ENCODE data around the gene SENP5. TPM values are rescaled to one million over a fixed set of nuclear protein-coding genes. Genes with fewer than 3 reads are reported as not detected.

The SENP5 gene
- total and polyA plus RNA-seq, 9 of the 15 experiments (the other 6 are each of a cell fraction or from before 2014, with no cell fraction given): 18.3 to 59.7 (median 35.8) TPM

DNA sequence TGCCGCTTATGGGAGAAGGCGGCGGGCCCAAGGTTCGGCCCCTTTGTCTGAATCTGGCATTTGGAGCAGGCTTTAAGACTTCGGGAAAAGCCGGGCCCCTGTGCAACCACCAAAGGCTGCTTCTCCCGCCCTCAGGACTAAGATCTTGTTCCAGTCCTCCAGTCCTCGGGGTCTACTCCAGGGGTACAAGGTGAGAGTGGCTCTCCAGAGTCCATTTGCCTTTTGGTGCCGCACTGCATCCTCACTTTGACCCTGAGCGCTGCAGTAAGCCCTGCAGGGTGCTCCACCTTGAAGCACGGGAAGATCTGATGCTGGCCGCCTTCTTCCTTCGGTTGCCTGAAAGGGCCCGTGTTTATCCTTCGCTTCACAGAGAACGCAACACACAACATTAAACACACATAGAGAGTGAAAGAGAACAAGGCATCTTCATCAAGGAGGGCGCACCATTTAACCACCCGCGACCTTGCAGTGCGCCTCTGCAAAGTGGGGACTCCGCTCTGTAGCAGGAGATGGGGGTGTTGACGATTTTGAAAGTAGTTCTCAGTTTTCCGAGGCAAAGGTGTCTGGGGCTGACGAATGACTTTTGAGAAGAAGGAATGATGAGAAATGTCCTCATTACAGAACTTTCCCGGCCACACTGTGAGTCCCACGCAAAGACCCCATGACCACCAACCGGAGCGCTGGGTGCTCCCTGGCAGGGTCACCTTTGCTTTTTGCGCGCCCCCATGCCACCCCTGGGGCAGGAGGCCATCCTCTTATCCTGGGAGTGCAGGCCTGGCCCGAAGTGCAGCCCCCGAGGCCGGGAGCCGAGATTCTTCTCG lies 99.9 kb downstream of the SENP5 start:
- no peaks in the 10 kb centered on the region for H4K20me1 ChIP-seq (replicated peaks; ENCODE audit: control insufficient read depth, insufficient read depth, low read length)
- H3K4me1 ChIP-seq (replicated peaks in 1 of 2; ENCODE audit: control insufficient read depth in 2 of 2, insufficient read depth in 2 of 2, low read length in 2 of 2): peaks cover 15 to 28% of the 10 kb centered on the region in 2 experiments; a peak in 4 of 5 replicates
- H3K27me3 ChIP-seq (ENCODE audit: control insufficient read depth in 2 of 2, insufficient read depth in 2 of 2, low read length in 2 of 2): no peaks in the 10 kb centered on the region
- peak overlapping the region; percentile 71 for H3K4me3 ChIP-seq
- CTCF ChIA-PET (ENCODE audit: low intra/inter-chr PET ratio): no interaction called here
- peak overlapping the region; percentile 89; the same call in 1 of the 2 replicates for H2AFZ ChIP-seq (ENCODE audit: low read depth, low read length)
- TSS peak; percentile 44 for BruUV-seq (replicated peaks)
- H3K9me1 ChIP-seq (ENCODE audit: control insufficient read depth, insufficient read depth, low read length): no peaks in the 10 kb centered on the region
- H3K36me3 ChIP-seq (ENCODE audit: control insufficient read depth, insufficient read depth, low read length): peaks cover 8% of the 10 kb centered on the region; the same call in 1 of the 3 replicates
- H3K4me2 ChIP-seq (ENCODE audit: insufficient read depth, low read length): peak overlapping the region; percentile 77
- H3K9me3 ChIP-seq (replicated peaks; ENCODE audit: control insufficient read depth, insufficient read depth, low read depth, low read length): peaks cover 3% of the 10 kb centered on the region; the same call in 1 of the 2 replicates
- POLR2A ChIA-PET: interaction anchor here (1.0 to 1.2 kb wide), 2 partner anchors 9 to 99 kb away, joined by 3 read pairs; no protein-coding TSS in a partner anchor
- no peak for FAIRE-seq
- H3K79me2 ChIP-seq (ENCODE audit: control insufficient read depth, insufficient read depth, low read length): peaks cover 12% of the 10 kb centered on the region; the same call in 2 of the 3 replicates
- in situ Hi-C loops (cut with MboI) (no loop called here), intact Hi-C loops (cut with micrococcal nuclease) (no loop called here)
- WGBS (ENCODE audit: insufficient coverage, low coverage, missing lambda C conversion rate): 91% methylated on average over 33 of the region's 35 CpGs
- ATAC-seq: no peak
- H3K9ac ChIP-seq (ENCODE audit: insufficient read depth in 1 of 2, low read depth in 2 of 2, low read length in 2 of 2): peak overlapping the region; percentile 90 to 96
- peak overlapping the region; percentile 62; the same call in 1 of the 3 replicates for H3K27ac ChIP-seq (ENCODE audit: extremely low read depth, low read depth, low read length)
- DNase-seq (ENCODE audit: extremely low read depth in 1 of 4, low spot score in 3 of 4): no peak
- TF ChIP-seq, protein P1, sequence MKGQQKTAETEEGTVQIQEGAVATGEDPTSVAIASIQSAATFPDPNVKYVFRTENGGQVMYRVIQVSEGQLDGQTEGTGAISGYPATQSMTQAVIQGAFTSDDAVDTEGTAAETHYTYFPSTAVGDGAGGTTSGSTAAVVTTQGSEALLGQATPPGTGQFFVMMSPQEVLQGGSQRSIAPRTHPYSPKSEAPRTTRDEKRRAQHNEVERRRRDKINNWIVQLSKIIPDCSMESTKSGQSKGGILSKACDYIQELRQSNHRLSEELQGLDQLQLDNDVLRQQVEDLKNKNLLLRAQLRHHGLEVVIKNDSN (CRISPR knock-in tag; IDR thresholded peaks at IDR 0.05): peak; percentile 31; the same call in 1 of the 2 replicates
- TF ChIP-seq BRD4 (IDR thresholded peaks at IDR 0.05) (no peak), HMGN3 (IDR thresholded peaks at IDR 0.05; ENCODE audit: borderline replicate concordance, extremely low read depth, insufficient read length, low read depth, low read length) (no peak), RBFOX2 (IDR thresholded peaks at IDR 0.05; ENCODE audit: low read depth, low read length) (peak; percentile 11; the same call in 1 of the 2 replicates), FUS (optimal IDR thresholded peaks at IDR 0.05; ENCODE audit: low read depth, low read length) (no peak), MTA1 (IDR thresholded peaks at IDR 0.05; ENCODE audit: borderline replicate concordance) (no peak), FOXJ3 (CRISPR knock-in tag; IDR thresholded peaks at IDR 0.05) (no peak), KDM5B (IDR thresholded peaks at IDR 0.05; ENCODE audit: insufficient replicate concordance, low read depth, low read length) (peak; percentile 20), SREBF2 (CRISPR knock-in tag; IDR thresholded peaks at IDR 0.05) (no peak), SMARCB1 (IDR thresholded peaks at IDR 0.05; ENCODE audit: insufficient read length, low read depth) (no peak)
- TF ChIP-seq, protein P2, sequence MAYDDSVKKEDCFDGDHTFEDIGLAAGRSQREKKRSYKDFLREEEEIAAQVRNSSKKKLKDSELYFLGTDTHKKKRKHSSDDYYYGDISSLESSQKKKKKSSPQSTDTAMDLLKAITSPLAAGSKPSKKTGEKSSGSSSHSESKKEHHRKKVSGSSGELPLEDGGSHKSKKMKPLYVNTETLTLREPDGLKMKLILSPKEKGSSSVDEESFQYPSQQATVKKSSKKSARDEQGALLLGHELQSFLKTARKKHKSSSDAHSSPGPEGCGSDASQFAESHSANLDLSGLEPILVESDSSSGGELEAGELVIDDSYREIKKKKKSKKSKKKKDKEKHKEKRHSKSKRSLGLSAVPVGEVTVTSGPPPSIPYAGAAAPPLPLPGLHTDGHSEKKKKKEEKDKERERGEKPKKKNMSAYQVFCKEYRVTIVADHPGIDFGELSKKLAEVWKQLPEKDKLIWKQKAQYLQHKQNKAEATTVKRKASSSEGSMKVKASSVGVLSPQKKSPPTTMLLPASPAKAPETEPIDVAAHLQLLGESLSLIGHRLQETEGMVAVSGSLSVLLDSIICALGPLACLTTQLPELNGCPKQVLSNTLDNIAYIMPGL (CRISPR knock-in tag; IDR thresholded peaks at IDR 0.05): 0 out of 2 replicates have a peak, but pooled peaks have one; percentile 10
- TF ChIP-seq, protein P3, sequence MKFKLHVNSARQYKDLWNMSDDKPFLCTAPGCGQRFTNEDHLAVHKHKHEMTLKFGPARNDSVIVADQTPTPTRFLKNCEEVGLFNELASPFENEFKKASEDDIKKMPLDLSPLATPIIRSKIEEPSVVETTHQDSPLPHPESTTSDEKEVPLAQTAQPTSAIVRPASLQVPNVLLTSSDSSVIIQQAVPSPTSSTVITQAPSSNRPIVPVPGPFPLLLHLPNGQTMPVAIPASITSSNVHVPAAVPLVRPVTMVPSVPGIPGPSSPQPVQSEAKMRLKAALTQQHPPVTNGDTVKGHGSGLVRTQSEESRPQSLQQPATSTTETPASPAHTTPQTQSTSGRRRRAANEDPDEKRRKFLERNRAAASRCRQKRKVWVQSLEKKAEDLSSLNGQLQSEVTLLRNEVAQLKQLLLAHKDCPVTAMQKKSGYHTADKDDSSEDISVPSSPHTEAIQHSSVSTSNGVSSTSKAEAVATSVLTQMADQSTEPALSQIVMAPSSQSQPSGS (CRISPR knock-in tag; IDR thresholded peaks at IDR 0.05): no peak
- TF ChIP-seq, protein P4, sequence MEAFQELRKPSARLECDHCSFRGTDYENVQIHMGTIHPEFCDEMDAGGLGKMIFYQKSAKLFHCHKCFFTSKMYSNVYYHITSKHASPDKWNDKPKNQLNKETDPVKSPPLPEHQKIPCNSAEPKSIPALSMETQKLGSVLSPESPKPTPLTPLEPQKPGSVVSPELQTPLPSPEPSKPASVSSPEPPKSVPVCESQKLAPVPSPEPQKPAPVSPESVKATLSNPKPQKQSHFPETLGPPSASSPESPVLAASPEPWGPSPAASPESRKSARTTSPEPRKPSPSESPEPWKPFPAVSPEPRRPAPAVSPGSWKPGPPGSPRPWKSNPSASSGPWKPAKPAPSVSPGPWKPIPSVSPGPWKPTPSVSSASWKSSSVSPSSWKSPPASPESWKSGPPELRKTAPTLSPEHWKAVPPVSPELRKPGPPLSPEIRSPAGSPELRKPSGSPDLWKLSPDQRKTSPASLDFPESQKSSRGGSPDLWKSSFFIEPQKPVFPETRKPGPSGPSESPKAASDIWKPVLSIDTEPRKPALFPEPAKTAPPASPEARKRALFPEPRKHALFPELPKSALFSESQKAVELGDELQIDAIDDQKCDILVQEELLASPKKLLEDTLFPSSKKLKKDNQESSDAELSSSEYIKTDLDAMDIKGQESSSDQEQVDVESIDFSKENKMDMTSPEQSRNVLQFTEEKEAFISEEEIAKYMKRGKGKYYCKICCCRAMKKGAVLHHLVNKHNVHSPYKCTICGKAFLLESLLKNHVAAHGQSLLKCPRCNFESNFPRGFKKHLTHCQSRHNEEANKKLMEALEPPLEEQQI (IDR thresholded peaks at IDR 0.05): no peak

Measured in K562 (cell line).